Aorta (tissue), 5 donors: ENCODE results near the gene UGT2B28. TPM values are rescaled to one million over a fixed set of nuclear protein-coding genes. Genes with fewer than 3 reads are reported as not detected.
"Not testable (repeated sequence)": the region's sequence is repeated elsewhere in the genome, so short reads cannot be mapped to it uniquely, and the experiment has no call there.

ENCODE experiments used
- ATAC-seq: fragments of 200-7000 bp; cut with Tn5 transposase; one replicate; pipeline ENCODE4 v1.9.1; 2022; ENCODE audit warnings: moderate library complexity; ENCODE audit not compliant: low FRiP score
- DNase-seq, 2 donors: peaks; one replicate each; pipeline ENCODE4 v3.0.0-alpha.2; 2020
- H3K27ac ChIP-seq, 2 donors: one replicate each; pipeline ENCODE4 v1.5.1; 2013; ENCODE audit warnings: low read length in 2 of 2, mild to moderate bottlenecking in 2 of 2, moderate library complexity in 2 of 2, control low read depth in 1 of 2, inconsistent platforms in 1 of 2, low read depth in 1 of 2
- H3K27me3 ChIP-seq, 2 donors: one replicate each; pipeline ENCODE4 v1.6.1; 2013; ENCODE audit warnings: control low read depth in 1 of 2, low read length in 1 of 2, mild to moderate bottlenecking in 1 of 2, moderate library complexity in 1 of 2; ENCODE audit not compliant: insufficient read depth in 2 of 2, control insufficient read depth in 1 of 2
- H3K36me3 ChIP-seq, 2 donors: one replicate each; pipeline ENCODE4 v1.6.1; 2013; ENCODE audit warnings: control low read depth in 1 of 2, low read length in 1 of 2, mild to moderate bottlenecking in 1 of 2; ENCODE audit not compliant: insufficient read depth in 2 of 2, control insufficient read depth in 1 of 2
- H3K4me1 ChIP-seq, 2 donors: one replicate each; pipeline ENCODE4 v1.6.1; 2013; ENCODE audit warnings: low read length in 2 of 2, control low read depth in 1 of 2, mild to moderate bottlenecking in 1 of 2, moderate library complexity in 1 of 2; ENCODE audit not compliant: insufficient read depth in 2 of 2, control insufficient read depth in 1 of 2
- H3K4me3 ChIP-seq, 2 donors: one replicate each; pipeline ENCODE4 v1.5.1; 2013; ENCODE audit warnings: low read length in 2 of 2, control low read depth in 1 of 2, mild to moderate bottlenecking in 1 of 2
- H3K9me3 ChIP-seq: one replicate; pipeline ENCODE4 v1.6.1; 2013; ENCODE audit warnings: mild to moderate bottlenecking, low read length; ENCODE audit not compliant: control insufficient read depth
- WGBS, 2 donors: extraction: QIAGEN DNeasy Blood & Tissue Kit; methylation state at CpG; one replicate each; pipeline ENCODE4 v1.1.7; 2013; 5-methylcytosine and 5-hydroxymethylcytosine counted together
- intact Hi-C, 2 donors: fragments of 100-400 bp; cut with DNase I; formaldehyde crosslinking; loops; one replicate each; pipeline versions ENCODE4 v1.14.2 to v1.15.0; 2022
- long read RNA-seq, 2 donors: library from polyadenylated mRNA; unstranded; transcript quantifications; one replicate each; pipeline ENCODE4 v2.0.0, GENCODE V29; 2020 to 2021
- polyA plus RNA-seq, 2 donors: library from polyadenylated mRNA; stranded (reverse); fragments of 200-250 nt; gene quantifications; one replicate each; pipeline ENCODE4 v1.2.3, GENCODE V29; 2013
- total RNA-seq, 2 donors: library from RNA; stranded (reverse); fragmentation: NEBNext Ultra II Directional; extraction: Animal tissue kit (Norgen Biotek cat#: 25700); gene quantifications; one replicate each; pipeline ENCODE4 v1.2.1, GENCODE V29; 2021
- donor health status: healthy with polysubstance abuse.
- donor health status: Bipolar disorder and iron deficiency.
- donor health status: DM: no; HTN: no; CAD: no.
- donor health status: DM: no; HTN: no; CAD: no.
- donor health status: DM: yes; HTN: yes; CAD: no.

Gene UGT2B28
- total RNA-seq (not detected), polyA plus RNA-seq (not detected)
- long read RNA-seq, donor 1 = 0 reads
- long read RNA-seq, donor 2 = 0 reads

GRCh38 chr4:69280081-69280480, at the start of gene UGT2B28:
UGT2B28 (plus strand) TSS chr4:69280475; CDS start chr4:69280501, 26 bp downstream.
- intact Hi-C loops, H3K9me3 ChIP-seq, H3K27me3 ChIP-seq, H3K4me3 ChIP-seq, H3K27ac ChIP-seq, H3K4me1 ChIP-seq, ATAC-seq, DNase-seq, H3K36me3 ChIP-seq: not testable (repeated sequence)
- 38 to 44% methylated on average over 4 of the region's 4 CpGs for WGBS, 2 donors

- Histone ChIP-seq H3K4me3 (no peak overlapping the region), H3K27ac (no peak overlapping the region), H3K4me1 (no peaks in the 10 kb centered on the region), H3K27me3 (no peaks in the 10 kb centered on the region), H3K36me3 (no peaks in the 10 kb centered on the region), H3K9me3 (no peaks in the 10 kb centered on the region)
- 82 to 87% methylated on average over 2 of the region's 2 CpGs for WGBS, 2 donors
- DNase-seq (no peak), ATAC-seq (no peak)
- intact Hi-C loops = no loop called here
Measured at GRCh38 chr4:69239092-69239491, 41.2 kb upstream of the UGT2B28 start.

- H3K27ac ChIP-seq = no peak overlapping the region
- H3K27me3 ChIP-seq = no peaks in the 10 kb centered on the region
- H3K36me3 ChIP-seq = no peaks in the 10 kb centered on the region
- no peak overlapping the region for H3K4me3 ChIP-seq
- H3K9me3 ChIP-seq = no peaks in the 10 kb centered on the region
- no peaks in the 10 kb centered on the region for H3K4me1 ChIP-seq
- intact Hi-C loops = no loop called here
- no peak for DNase-seq
- WGBS, 2 donors = 60 to 71% methylated on average over 6 of the region's 6 CpGs
- ATAC-seq = no peak
Measured at GRCh38 chr4:69239557-69240168, 40.6 kb upstream of the UGT2B28 start.

- H3K36me3 ChIP-seq, H3K27ac ChIP-seq, intact Hi-C loops, H3K9me3 ChIP-seq, H3K4me1 ChIP-seq, DNase-seq, ATAC-seq, H3K4me3 ChIP-seq, H3K27me3 ChIP-seq: not testable (repeated sequence)
- 88 to 93% methylated on average over 3 of the region's 3 CpGs for WGBS, 2 donors
Measured at GRCh38 chr4:69240787-69241186, 39.5 kb upstream of the UGT2B28 start.

- H3K27ac ChIP-seq, H3K36me3 ChIP-seq, H3K4me1 ChIP-seq, H3K4me3 ChIP-seq, DNase-seq, ATAC-seq, intact Hi-C loops, H3K9me3 ChIP-seq, H3K27me3 ChIP-seq: not testable (repeated sequence)
- 79 to 84% methylated on average over 2 of the region's 2 CpGs for WGBS, 2 donors
Measured at GRCh38 chr4:69241746-69242145, 38.5 kb upstream of the UGT2B28 start.

GRCh38 chr4:69242562-69243240, 37.6 kb upstream of the UGT2B28 start:
- DNase-seq, H3K4me3 ChIP-seq, intact Hi-C loops, H3K9me3 ChIP-seq, H3K27me3 ChIP-seq, H3K4me1 ChIP-seq, H3K27ac ChIP-seq, ATAC-seq, H3K36me3 ChIP-seq: not testable (repeated sequence)
- WGBS, 2 donors = 72 to 79% methylated on average over 3 of the region's 3 CpGs

- intact Hi-C loops, DNase-seq, H3K27ac ChIP-seq, H3K36me3 ChIP-seq, ATAC-seq, H3K4me1 ChIP-seq, H3K4me3 ChIP-seq, H3K9me3 ChIP-seq, H3K27me3 ChIP-seq: not testable (repeated sequence)
- 66 to 70% methylated on average over 2 of the region's 2 CpGs for WGBS, 2 donors
Measured at GRCh38 chr4:69250884-69251283, 29.4 kb upstream of the UGT2B28 start.

- H3K36me3 ChIP-seq, intact Hi-C loops: not testable (repeated sequence)
- 21 to 32% methylated on average over 3 of the region's 3 CpGs for WGBS, 2 donors
Measured at GRCh38 chr4:69253147-69253772, 27.0 kb upstream of the UGT2B28 start.

GRCh38 chr4:69268612-69269011, 11.7 kb upstream of the UGT2B28 start:
- intact Hi-C loops, H3K27me3 ChIP-seq, ATAC-seq, H3K9me3 ChIP-seq, H3K4me3 ChIP-seq, H3K27ac ChIP-seq, H3K36me3 ChIP-seq, DNase-seq, H3K4me1 ChIP-seq: not testable (repeated sequence)
- WGBS, 2 donors = 96 to 99% methylated on average over 6 to 7 of the region's 7 CpGs

More at GRCh38 chr4:69253147-69253772, 27.0 kb upstream of the UGT2B28 start:
- not testable (repeated sequence) for H3K4me3 ChIP-seq, ATAC-seq, H3K9me3 ChIP-seq, H3K27ac ChIP-seq, H3K4me1 ChIP-seq, DNase-seq, H3K27me3 ChIP-seq
